HepG2 (cell line): ENCODE data around the gene TPH1. TPM values are rescaled to one million over a fixed set of nuclear protein-coding genes. Genes with fewer than 3 reads are reported as not detected.

Source experiments
- ETV5 ChIP-seq: IDR thresholded peaks from 2 replicates; pipeline ENCODE4 v1.6.1; 2018; ENCODE audit warnings: missing biosample characterization, missing genetic modification reagents, inconsistent platforms, borderline replicate concordance
- FOXC1 ChIP-seq: sonication (generic); formaldehyde crosslinking; IDR thresholded peaks from 2 replicates; pipeline ENCODE4 v1.8.0; 2022; ENCODE audit warnings: mild to moderate bottlenecking, missing genetic modification reagents, borderline replicate concordance
- FOXK2 ChIP-seq: fragments of 450-650 bp; IDR thresholded peaks from 2 replicates; pipeline ENCODE4 v1.6.1; 2016
- GATAD1 ChIP-seq: IDR thresholded peaks from 2 replicates; pipeline ENCODE4 v1.6.1; 2016; ENCODE audit warnings: missing genetic modification reagents, missing compliant biosample characterization
- GTF3A ChIP-seq: sonication (generic); formaldehyde crosslinking; conservative IDR thresholded peaks from 2 replicates; pipeline ENCODE4 v1.4.0; 2020; ENCODE audit warnings: mild to moderate bottlenecking, missing genetic modification reagents
- HOXA5 ChIP-seq: sonication (generic); formaldehyde crosslinking; IDR thresholded peaks from 2 replicates; pipeline ENCODE4 v1.4.0; 2020; ENCODE audit warnings: missing genetic modification reagents
- KLF16 ChIP-seq, 2 experiments: sonication (generic) in 1 of 2; formaldehyde crosslinking in 1 of 2; IDR thresholded peaks; 2 replicates each; pipeline versions ENCODE4 v1.6.1 to v1.8.0; 2016 to 2023; ENCODE audit warnings: missing genetic modification reagents in 2 of 2, missing compliant biosample characterization in 1 of 2
- MTA1 ChIP-seq: sonication (generic); formaldehyde crosslinking; IDR thresholded peaks from 2 replicates; pipeline ENCODE4 v1.4.0; 2020; ENCODE audit warnings: missing genetic modification reagents, mild to moderate bottlenecking, borderline replicate concordance
- MYC ChIP-seq: sonication (generic); formaldehyde crosslinking; IDR thresholded peaks from 2 replicates; pipeline ENCODE4 v1.9.0; 2021; ENCODE audit warnings: missing genetic modification reagents, borderline replicate concordance
- NCOR1 ChIP-seq: fragments of 200-600 bp; sonication (generic); IDR thresholded peaks from 2 replicates; pipeline ENCODE4 v1.7.0; 2017; ENCODE audit warnings: antibody characterized with exemption, low read length, borderline replicate concordance
- NONO ChIP-seq, 2 experiments: fragments of 450-650 bp in 1 of 2; sonication (generic) in 1 of 2; formaldehyde crosslinking in 1 of 2; IDR thresholded peaks in 1 of 2; conservative IDR thresholded peaks in 1 of 2; 2 replicates each; pipeline versions ENCODE4 v1.6.1 to v1.8.0; 2017 to 2022; ENCODE audit warnings: mild to moderate bottlenecking in 1 of 2, missing genetic modification reagents in 1 of 2, moderate library complexity in 1 of 2
- PTBP1 ChIP-seq: fragments of 200-400 bp; formaldehyde crosslinking; IDR thresholded peaks from 2 replicates; pipeline ENCODE4 v1.6.1; 2018; ENCODE audit warnings: low read length, low read depth; ENCODE audit not compliant: poor library complexity, severe bottlenecking
- SP4 ChIP-seq: sonication (generic); formaldehyde crosslinking; IDR thresholded peaks from 2 replicates; pipeline ENCODE4 v1.8.1; 2023; ENCODE audit warnings: mild to moderate bottlenecking, missing genetic modification reagents
- TSC22D2 ChIP-seq: sonication (generic); formaldehyde crosslinking; IDR thresholded peaks from 2 replicates; pipeline ENCODE4 v1.5.1; 2020; ENCODE audit warnings: missing genetic modification reagents, mild to moderate bottlenecking, borderline replicate concordance
- YEATS2 ChIP-seq: sonication (generic); formaldehyde crosslinking; IDR thresholded peaks from 2 replicates; pipeline ENCODE4 v1.4.0; 2020; ENCODE audit warnings: missing genetic modification reagents, borderline replicate concordance
- ZMAT3 ChIP-seq: sonication (generic); formaldehyde crosslinking; conservative IDR thresholded peaks from 2 replicates; pipeline ENCODE4 v1.7.0; 2021; ENCODE audit warnings: missing genetic modification reagents
- ZNF235 ChIP-seq: sonication (generic); formaldehyde crosslinking; IDR thresholded peaks from 2 replicates; pipeline ENCODE4 v1.8.1; 2023; ENCODE audit warnings: mild to moderate bottlenecking, missing genetic modification reagents, borderline replicate concordance
- ZNF354B ChIP-seq: sonication (generic); formaldehyde crosslinking; IDR thresholded peaks from 2 replicates; pipeline ENCODE4 v1.8.0; 2022; ENCODE audit warnings: mild to moderate bottlenecking, missing genetic modification reagents
- ZNF598 ChIP-seq: sonication (generic); formaldehyde crosslinking; IDR thresholded peaks from 2 replicates; pipeline ENCODE4 v1.5.1; 2020; ENCODE audit warnings: mild to moderate bottlenecking, missing genetic modification reagents, borderline replicate concordance
- ZNF724P ChIP-seq: sonication (generic); formaldehyde crosslinking; IDR thresholded peaks from 2 replicates; pipeline ENCODE4 v1.8.0; 2022; ENCODE audit warnings: missing genetic modification reagents, borderline replicate concordance
- ZNF749 ChIP-seq: sonication (generic); formaldehyde crosslinking; IDR thresholded peaks from 2 replicates; pipeline ENCODE4 v1.8.0; 2022; ENCODE audit warnings: mild to moderate bottlenecking, missing genetic modification reagents, moderate library complexity, borderline replicate concordance
- ZNF770 ChIP-seq: sonication (generic); formaldehyde crosslinking; IDR thresholded peaks from 2 replicates; pipeline ENCODE4 v1.5.0; 2020; ENCODE audit warnings: mild to moderate bottlenecking, missing genetic modification reagents
- ZSCAN9 ChIP-seq: IDR thresholded peaks from 2 replicates; pipeline ENCODE4 v1.6.1; 2016; ENCODE audit warnings: borderline replicate concordance
- polyA plus RNA-seq, 8 experiments: library from polyadenylated mRNA; depleted of rRNA in 3 of 8; stranded (reverse) in 7 of 8; unstranded in 1 of 8; fragments of >200 nt; fragmentation: Illumina TruSeq in 4 of 8; extraction: Trizol in 4 of 8; gene quantifications; 2 replicates each; pipeline versions ENCODE4 v1.2.1 to v1.2.3, GENCODE V29; 2011 to 2016; ENCODE audit warnings: low read depth in 4 of 8, missing spikeins in 1 of 8, mixed read lengths in 1 of 8; ENCODE audit not compliant: insufficient read depth in 1 of 8
- total RNA-seq, 5 experiments: library from RNA; depleted of rRNA; stranded (reverse); fragments of >200 nt; fragmentation: Illumina TruSeq; extraction: Trizol; gene quantifications; 2 replicates each; pipeline ENCODE4 v1.2.3, GENCODE V29; 2016; ENCODE audit warnings: low read depth in 1 of 5
- TF ChIP-seq, protein P1 (sequence below): sonication (generic); formaldehyde crosslinking; IDR thresholded peaks from 2 replicates; pipeline ENCODE4 v1.5.0; 2020; ENCODE audit warnings: missing genetic modification reagents

Gene TPH1
- total and polyA plus RNA-seq, 2 of the 13 experiments (the other 11 are each of a cell fraction or from before 2014, with no cell fraction given) = 0.26 to 0.53 TPM

DNA sequence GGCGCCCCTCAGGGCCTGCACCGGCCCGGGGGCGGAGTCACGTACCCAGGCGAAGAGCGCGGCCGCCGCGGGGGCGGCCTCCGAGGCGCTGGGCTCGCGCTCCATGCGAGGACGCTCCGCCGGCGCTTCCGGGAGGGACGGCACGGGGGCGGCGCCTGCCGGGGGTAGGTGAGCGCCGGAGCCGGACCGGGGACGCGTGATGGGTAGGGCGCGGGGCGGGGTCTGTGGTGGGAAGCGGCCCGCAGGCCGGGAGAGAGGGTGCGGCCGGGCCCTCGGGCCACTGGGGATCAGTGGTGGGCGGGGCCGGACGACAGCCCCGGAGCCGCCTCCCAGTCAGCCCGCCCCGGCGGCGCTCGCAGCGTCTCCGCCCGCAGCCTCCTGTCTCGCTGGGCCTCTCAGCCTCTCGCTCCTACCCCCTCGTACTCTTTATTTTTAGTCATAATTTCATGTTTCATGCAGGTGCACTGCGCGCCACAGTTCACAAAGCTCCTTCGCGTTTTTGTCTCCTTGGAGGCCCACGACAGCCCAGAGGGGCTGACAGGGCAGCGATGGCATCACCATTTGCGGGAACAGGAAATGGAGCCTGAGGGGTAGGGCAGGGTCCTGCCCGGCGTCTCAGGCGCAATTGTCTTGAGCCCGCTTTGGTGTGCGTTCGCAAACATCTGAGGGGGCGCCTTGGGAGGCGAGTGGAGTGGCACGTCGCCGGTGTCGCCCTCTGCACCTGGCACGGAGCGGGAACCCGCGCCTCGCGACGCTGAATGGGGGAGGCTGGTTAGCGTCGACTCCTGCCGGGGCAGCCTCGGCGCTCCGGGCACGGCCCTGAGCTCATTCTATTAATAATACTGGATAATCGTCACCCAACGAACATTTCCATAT lies 32.9 kb downstream of the TPH1 start, which contains the start of gene SERGEF (continued):
- TF ChIP-seq, protein P1, sequence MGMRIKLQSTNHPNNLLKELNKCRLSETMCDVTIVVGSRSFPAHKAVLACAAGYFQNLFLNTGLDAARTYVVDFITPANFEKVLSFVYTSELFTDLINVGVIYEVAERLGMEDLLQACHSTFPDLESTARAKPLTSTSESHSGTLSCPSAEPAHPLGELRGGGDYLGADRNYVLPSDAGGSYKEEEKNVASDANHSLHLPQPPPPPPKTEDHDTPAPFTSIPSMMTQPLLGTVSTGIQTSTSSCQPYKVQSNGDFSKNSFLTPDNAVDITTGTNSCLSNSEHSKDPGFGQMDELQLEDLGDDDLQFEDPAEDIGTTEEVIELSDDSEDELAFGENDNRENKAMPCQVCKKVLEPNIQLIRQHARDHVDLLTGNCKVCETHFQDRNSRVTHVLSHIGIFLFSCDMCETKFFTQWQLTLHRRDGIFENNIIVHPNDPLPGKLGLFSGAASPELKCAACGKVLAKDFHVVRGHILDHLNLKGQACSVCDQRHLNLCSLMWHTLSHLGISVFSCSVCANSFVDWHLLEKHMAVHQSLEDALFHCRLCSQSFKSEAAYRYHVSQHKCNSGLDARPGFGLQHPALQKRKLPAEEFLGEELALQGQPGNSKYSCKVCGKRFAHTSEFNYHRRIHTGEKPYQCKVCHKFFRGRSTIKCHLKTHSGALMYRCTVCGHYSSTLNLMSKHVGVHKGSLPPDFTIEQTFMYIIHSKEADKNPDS = peak; percentile 68; the same call in 1 of the 2 replicates
- peak in 1 of 2 experiments; percentile 78; a peak in 2 of 4 replicates for TF ChIP-seq KLF16 (CRISPR knock-in tag; IDR thresholded peaks at IDR 0.05)
- TF ChIP-seq ZNF724P (CRISPR knock-in tag) = no peak; the same call in 1 of the 2 replicates
- peak; percentile 70 for TF ChIP-seq SP4
- peak; percentile 97 for TF ChIP-seq ZNF770 (CRISPR knock-in tag)
- TF ChIP-seq ZNF235 (CRISPR knock-in tag) = peak; percentile 28; the same call in 1 of the 2 replicates
- no peak for TF ChIP-seq NCOR1
- peak; percentile 49; the same call in 1 of the 2 replicates for TF ChIP-seq MTA1
- peak; percentile 41; the same call in 1 of the 2 replicates for TF ChIP-seq ZMAT3
- TF ChIP-seq HOXA5 = 0 out of 2 replicates have a peak, but pooled peaks have one; percentile 23
- TF ChIP-seq ZSCAN9 (CRISPR knock-in tag) = 0 out of 2 replicates have a peak, but pooled peaks have one; percentile 33
- TF ChIP-seq ZNF354B (CRISPR knock-in tag) = 0 out of 2 replicates have a peak, but pooled peaks have one; percentile 59
- peak; percentile 87 for TF ChIP-seq FOXC1 (CRISPR knock-in tag)
- no peak for TF ChIP-seq NONO (IDR thresholded peaks at IDR 0.05)
- TF ChIP-seq NONO (CRISPR knock-in tag; conservative IDR thresholded peaks at IDR 0.05) = peak; percentile 76
- no peak for TF ChIP-seq PTBP1
- no peak; the same call in 1 of the 2 replicates for TF ChIP-seq GATAD1 (CRISPR knock-in tag)
- 0 out of 2 replicates have a peak, but pooled peaks have one; percentile 71 for TF ChIP-seq ZNF749 (CRISPR knock-in tag)
- TF ChIP-seq YEATS2 = no peak
- no peak for TF ChIP-seq GTF3A (CRISPR knock-in tag)
- peak; percentile 68 for TF ChIP-seq ETV5
- peak; percentile 29 for TF ChIP-seq MYC
- TF ChIP-seq TSC22D2 (CRISPR knock-in tag) = 0 out of 2 replicates have a peak, but pooled peaks have one; percentile 5
- TF ChIP-seq ZNF598 (CRISPR knock-in tag) = no peak
- TF ChIP-seq FOXK2 = no peak
